Liver (tissue), 9 donors: ENCODE measurements around the gene PRSS33. TPM values are rescaled to one million over a fixed set of nuclear protein-coding genes. Genes with fewer than 3 reads are reported as not detected.

Source experiments
- DNase-seq: peaks from one replicate; pipeline ENCODE4 v3.0.0-alpha.2; 2017; ENCODE audit warnings: low spot score
- H3K27ac ChIP-seq, 2 donors: one replicate each; pipeline ENCODE4 v1.7.0; 2013; ENCODE audit warnings: inconsistent platforms in 2 of 2, low read length in 2 of 2, control low read depth in 1 of 2, low read depth in 1 of 2, mild to moderate bottlenecking in 1 of 2
- H3K27me3 ChIP-seq, 4 donors: one replicate each; pipeline versions ENCODE4 v1.6.1 to v1.7.0; 2013; ENCODE audit warnings: low read length in 3 of 4, inconsistent platforms in 1 of 4, mild to moderate bottlenecking in 1 of 4, moderate library complexity in 1 of 4; ENCODE audit not compliant: control insufficient read depth in 4 of 4, insufficient read depth in 4 of 4
- H3K36me3 ChIP-seq, 4 donors: one replicate each; pipeline versions ENCODE4 v1.6.1 to v1.7.0; 2013; ENCODE audit warnings: low read length in 3 of 4, mild to moderate bottlenecking in 3 of 4, low read depth in 1 of 4, moderate library complexity in 1 of 4; ENCODE audit not compliant: control insufficient read depth in 4 of 4, insufficient read depth in 3 of 4
- H3K4me1 ChIP-seq, 4 donors: one replicate each; pipeline versions ENCODE4 v1.6.1 to v1.7.0; 2013; ENCODE audit warnings: low read length in 3 of 4, mild to moderate bottlenecking in 3 of 4, moderate library complexity in 1 of 4; ENCODE audit not compliant: control insufficient read depth in 4 of 4, insufficient read depth in 4 of 4
- H3K4me3 ChIP-seq, 3 donors: one replicate each; pipeline versions ENCODE4 v1.6.1 to v1.7.0; 2013; ENCODE audit warnings: low read length in 3 of 3, control low read depth in 1 of 3, low read depth in 1 of 3, mild to moderate bottlenecking in 1 of 3
- H3K9ac ChIP-seq, 2 donors: one replicate each; pipeline ENCODE4 v1.7.0; 2013; ENCODE audit warnings: low read length in 2 of 2, mild to moderate bottlenecking in 2 of 2, moderate library complexity in 2 of 2, control low read depth in 1 of 2, low read depth in 1 of 2
- H3K9me3 ChIP-seq, 4 donors: one replicate each; pipeline versions ENCODE4 v1.6.1 to v1.7.0; 2013; ENCODE audit warnings: low read length in 3 of 4; ENCODE audit not compliant: control insufficient read depth in 4 of 4
- EGR1 ChIP-seq, 2 donors: IDR thresholded peaks; 2 replicates each; pipeline ENCODE4 v1.6.1; 2016 to 2018; ENCODE audit warnings: antibody characterized with exemption in 2 of 2, low read depth in 2 of 2
- FOXA2 ChIP-seq: IDR thresholded peaks from 2 replicates; pipeline ENCODE4 v1.6.1; 2016; ENCODE audit warnings: antibody characterized with exemption
- HNF4A ChIP-seq, 2 donors: conservative IDR thresholded peaks; 2 replicates each; pipeline ENCODE4 v1.6.1; 2016; ENCODE audit warnings: antibody characterized with exemption in 2 of 2, mild to moderate bottlenecking in 2 of 2
- HNF4G ChIP-seq: IDR thresholded peaks from 2 replicates; pipeline ENCODE4 v1.6.1; 2016; ENCODE audit warnings: antibody characterized with exemption
- NR2F2 ChIP-seq: IDR thresholded peaks from 2 replicates; pipeline ENCODE4 v1.6.1; 2016; ENCODE audit warnings: antibody characterized with exemption
- RAD21 ChIP-seq, 2 donors: IDR thresholded peaks; 2 replicates each; pipeline ENCODE4 v1.6.1; 2016; ENCODE audit warnings: antibody characterized with exemption in 2 of 2, mild to moderate bottlenecking in 2 of 2
- RXRA ChIP-seq, 2 donors: IDR thresholded peaks; 2 replicates each; pipeline ENCODE4 v1.6.1; 2017 to 2018; ENCODE audit warnings: antibody characterized with exemption in 2 of 2, mild to moderate bottlenecking in 1 of 2
- TAF1 ChIP-seq: conservative IDR thresholded peaks from 2 replicates; pipeline ENCODE4 v1.6.1; 2016; ENCODE audit warnings: antibody characterized with exemption, mild to moderate bottlenecking
- YY1 ChIP-seq: IDR thresholded peaks from 2 replicates; pipeline ENCODE4 v1.6.1; 2016; ENCODE audit warnings: antibody characterized with exemption, mild to moderate bottlenecking
- WGBS: extraction: QIAGEN DNeasy Blood & Tissue Kit; methylation state at CpG from one replicate; pipeline ENCODE4 v1.1.7; 2013; 5-methylcytosine and 5-hydroxymethylcytosine counted together
- polyA plus RNA-seq, 2 donors: library from polyadenylated mRNA; stranded (reverse) in 1 of 2; unstranded in 1 of 2; fragments of 200-250 nt in 1 of 2; fragments of >200 nt in 1 of 2; fragmentation: Nextera tagmentation in 1 of 2; extraction: Ambion mirVana in 1 of 2; gene quantifications; one replicate each; pipeline versions ENCODE4 v1.2.1 to v1.2.3, GENCODE V29; 2013 to 2015
- total RNA-seq, 2 donors: library from RNA; depleted of rRNA; stranded (reverse); fragments of >200 nt; gene quantifications; one replicate each; pipeline ENCODE4 v1.2.3, GENCODE V29; 2014
- TF ChIP-seq, protein P1 (sequence below): IDR thresholded peaks from 2 replicates; pipeline ENCODE4 v1.6.1; 2016; ENCODE audit warnings: antibody characterized with exemption, mild to moderate bottlenecking
- TF ChIP-seq, protein P2 (sequence below): IDR thresholded peaks from 2 replicates; pipeline ENCODE4 v1.6.1; 2016; ENCODE audit warnings: antibody characterized with exemption
- TF ChIP-seq, protein P3 (sequence below): IDR thresholded peaks from 2 replicates; pipeline ENCODE4 v1.6.1; 2016; ENCODE audit warnings: antibody characterized with exemption
- TF ChIP-seq, protein P4 (sequence below): fragments of 150-350 bp; IDR thresholded peaks from 2 replicates; pipeline ENCODE4 v1.5.1; 2017; ENCODE audit warnings: improper control_type of control experiment, low read depth, low read length; ENCODE audit not compliant: missing input control
- TF ChIP-seq, protein P5 (sequence below): IDR thresholded peaks from 2 replicates; pipeline ENCODE4 v1.6.1; 2016; ENCODE audit warnings: antibody characterized with exemption
- donor health status: healthy.
- donor health status: healthy.
- donor health status: healthy.
- donor health status: healthy.
- donor health status: healthy.

The PRSS33 gene
- total and polyA plus RNA-seq, 4 donors = not detected

DNA sequence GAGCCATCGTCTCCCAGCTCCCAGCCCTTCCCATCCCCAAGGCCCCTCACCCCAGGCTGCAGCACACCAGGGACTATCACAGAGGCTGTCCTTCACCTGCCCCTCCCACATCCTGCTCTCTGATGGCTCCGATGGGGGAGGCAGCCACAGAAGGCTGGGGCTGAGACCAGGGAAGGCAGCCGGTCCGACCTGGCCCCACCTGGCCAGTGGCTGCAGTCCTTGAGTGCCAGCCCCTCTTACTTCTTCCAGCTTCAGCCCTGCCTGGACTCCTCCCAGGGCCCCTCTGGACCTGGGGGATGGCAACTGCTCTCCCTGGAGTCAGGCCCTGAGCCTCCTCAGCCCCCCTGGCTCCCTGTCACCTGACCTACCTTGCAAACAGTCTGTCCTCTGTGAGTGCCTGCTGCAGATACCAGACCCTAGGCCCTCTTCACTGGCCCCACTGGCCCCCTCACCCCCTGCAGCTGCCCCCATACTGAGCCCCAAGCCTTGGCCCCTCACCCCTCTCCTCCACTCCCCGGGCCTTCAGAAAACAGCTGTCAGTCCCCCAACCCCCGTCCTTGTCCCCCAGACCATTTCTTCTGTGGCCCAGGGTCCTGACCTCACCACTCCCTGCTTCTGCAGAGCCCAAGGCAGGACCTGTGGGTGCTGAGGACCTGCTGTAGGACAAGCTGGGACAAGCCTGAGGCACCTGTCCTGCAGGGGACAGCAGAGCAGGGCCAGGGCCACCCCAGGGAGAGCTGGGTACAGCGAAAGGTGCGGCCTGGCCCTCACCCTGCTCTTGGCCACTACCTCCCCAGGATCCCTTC, 47.5 kb downstream of the PRSS33 start:
- WGBS = 80% methylated on average over 8 of the region's 8 CpGs
- TF ChIP-seq EGR1 (IDR thresholded peaks at IDR 0.05; ENCODE audit: low read depth in 2 of 2) (no peak), HNF4G (no peak), NR2F2 (no peak), RXRA (IDR thresholded peaks at IDR 0.05) (no peak), RAD21 (IDR thresholded peaks at IDR 0.05) (no peak), TAF1 (no peak), FOXA2 (no peak)
- TF ChIP-seq, protein P1, sequence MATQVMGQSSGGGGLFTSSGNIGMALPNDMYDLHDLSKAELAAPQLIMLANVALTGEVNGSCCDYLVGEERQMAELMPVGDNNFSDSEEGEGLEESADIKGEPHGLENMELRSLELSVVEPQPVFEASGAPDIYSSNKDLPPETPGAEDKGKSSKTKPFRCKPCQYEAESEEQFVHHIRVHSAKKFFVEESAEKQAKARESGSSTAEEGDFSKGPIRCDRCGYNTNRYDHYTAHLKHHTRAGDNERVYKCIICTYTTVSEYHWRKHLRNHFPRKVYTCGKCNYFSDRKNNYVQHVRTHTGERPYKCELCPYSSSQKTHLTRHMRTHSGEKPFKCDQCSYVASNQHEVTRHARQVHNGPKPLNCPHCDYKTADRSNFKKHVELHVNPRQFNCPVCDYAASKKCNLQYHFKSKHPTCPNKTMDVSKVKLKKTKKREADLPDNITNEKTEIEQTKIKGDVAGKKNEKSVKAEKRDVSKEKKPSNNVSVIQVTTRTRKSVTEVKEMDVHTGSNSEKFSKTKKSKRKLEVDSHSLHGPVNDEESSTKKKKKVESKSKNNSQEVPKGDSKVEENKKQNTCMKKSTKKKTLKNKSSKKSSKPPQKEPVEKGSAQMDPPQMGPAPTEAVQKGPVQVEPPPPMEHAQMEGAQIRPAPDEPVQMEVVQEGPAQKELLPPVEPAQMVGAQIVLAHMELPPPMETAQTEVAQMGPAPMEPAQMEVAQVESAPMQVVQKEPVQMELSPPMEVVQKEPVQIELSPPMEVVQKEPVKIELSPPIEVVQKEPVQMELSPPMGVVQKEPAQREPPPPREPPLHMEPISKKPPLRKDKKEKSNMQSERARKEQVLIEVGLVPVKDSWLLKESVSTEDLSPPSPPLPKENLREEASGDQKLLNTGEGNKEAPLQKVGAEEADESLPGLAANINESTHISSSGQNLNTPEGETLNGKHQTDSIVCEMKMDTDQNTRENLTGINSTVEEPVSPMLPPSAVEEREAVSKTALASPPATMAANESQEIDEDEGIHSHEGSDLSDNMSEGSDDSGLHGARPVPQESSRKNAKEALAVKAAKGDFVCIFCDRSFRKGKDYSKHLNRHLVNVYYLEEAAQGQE = no peak
- TF ChIP-seq, protein P2, sequence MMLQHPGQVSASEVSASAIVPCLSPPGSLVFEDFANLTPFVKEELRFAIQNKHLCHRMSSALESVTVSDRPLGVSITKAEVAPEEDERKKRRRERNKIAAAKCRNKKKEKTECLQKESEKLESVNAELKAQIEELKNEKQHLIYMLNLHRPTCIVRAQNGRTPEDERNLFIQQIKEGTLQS = no peak
- Histone ChIP-seq H3K27me3 (no peaks in the 10 kb centered on the region), H3K27ac (no peak overlapping the region), H3K9ac (no peak overlapping the region), H3K36me3 (no peaks in the 10 kb centered on the region), H3K4me1 (no peaks in the 10 kb centered on the region), H3K4me3 (no peak overlapping the region), H3K9me3 (no peaks in the 10 kb centered on the region)
- DNase-seq = no peak

DNA sequence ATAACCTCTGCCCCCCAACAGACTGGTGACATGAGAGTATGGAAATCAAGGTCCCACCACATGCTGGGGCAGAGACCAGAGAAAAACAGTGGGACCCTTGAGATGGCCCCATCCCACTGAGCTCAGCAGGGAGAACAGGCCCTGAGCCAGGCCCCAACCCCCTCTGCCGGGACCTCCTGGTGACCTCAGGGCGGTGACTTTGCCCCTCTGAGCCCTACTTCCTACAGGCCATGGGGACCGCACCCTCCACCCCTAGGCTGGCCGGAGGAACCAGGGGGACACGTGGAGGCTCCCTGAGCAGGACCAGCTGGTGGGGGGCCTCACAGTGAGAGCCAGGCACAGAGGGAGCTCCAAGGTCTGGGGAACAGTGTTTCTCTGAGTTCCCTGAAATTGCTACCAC, 48.7 kb downstream of the PRSS33 start:
- no peak overlapping the region for H3K4me3 ChIP-seq
- no peak overlapping the region for H3K9ac ChIP-seq
- no peaks in the 10 kb centered on the region for H3K27me3 ChIP-seq
- no peaks in the 10 kb centered on the region for H3K9me3 ChIP-seq
- TF ChIP-seq, protein P3, sequence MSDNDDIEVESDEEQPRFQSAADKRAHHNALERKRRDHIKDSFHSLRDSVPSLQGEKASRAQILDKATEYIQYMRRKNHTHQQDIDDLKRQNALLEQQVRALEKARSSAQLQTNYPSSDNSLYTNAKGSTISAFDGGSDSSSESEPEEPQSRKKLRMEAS = no peak
- TF ChIP-seq, protein P4, sequence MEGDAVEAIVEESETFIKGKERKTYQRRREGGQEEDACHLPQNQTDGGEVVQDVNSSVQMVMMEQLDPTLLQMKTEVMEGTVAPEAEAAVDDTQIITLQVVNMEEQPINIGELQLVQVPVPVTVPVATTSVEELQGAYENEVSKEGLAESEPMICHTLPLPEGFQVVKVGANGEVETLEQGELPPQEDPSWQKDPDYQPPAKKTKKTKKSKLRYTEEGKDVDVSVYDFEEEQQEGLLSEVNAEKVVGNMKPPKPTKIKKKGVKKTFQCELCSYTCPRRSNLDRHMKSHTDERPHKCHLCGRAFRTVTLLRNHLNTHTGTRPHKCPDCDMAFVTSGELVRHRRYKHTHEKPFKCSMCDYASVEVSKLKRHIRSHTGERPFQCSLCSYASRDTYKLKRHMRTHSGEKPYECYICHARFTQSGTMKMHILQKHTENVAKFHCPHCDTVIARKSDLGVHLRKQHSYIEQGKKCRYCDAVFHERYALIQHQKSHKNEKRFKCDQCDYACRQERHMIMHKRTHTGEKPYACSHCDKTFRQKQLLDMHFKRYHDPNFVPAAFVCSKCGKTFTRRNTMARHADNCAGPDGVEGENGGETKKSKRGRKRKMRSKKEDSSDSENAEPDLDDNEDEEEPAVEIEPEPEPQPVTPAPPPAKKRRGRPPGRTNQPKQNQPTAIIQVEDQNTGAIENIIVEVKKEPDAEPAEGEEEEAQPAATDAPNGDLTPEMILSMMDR = no peak
- TF ChIP-seq HNF4G (no peak), NR2F2 (no peak), FOXA2 (no peak), TAF1 (no peak), EGR1 (IDR thresholded peaks at IDR 0.05; ENCODE audit: low read depth in 2 of 2) (no peak), HNF4A (conservative IDR thresholded peaks at IDR 0.05) (no peak), RXRA (IDR thresholded peaks at IDR 0.05) (no peak), RAD21 (IDR thresholded peaks at IDR 0.05) (no peak), YY1 (no peak)
- TF ChIP-seq, protein P5, sequence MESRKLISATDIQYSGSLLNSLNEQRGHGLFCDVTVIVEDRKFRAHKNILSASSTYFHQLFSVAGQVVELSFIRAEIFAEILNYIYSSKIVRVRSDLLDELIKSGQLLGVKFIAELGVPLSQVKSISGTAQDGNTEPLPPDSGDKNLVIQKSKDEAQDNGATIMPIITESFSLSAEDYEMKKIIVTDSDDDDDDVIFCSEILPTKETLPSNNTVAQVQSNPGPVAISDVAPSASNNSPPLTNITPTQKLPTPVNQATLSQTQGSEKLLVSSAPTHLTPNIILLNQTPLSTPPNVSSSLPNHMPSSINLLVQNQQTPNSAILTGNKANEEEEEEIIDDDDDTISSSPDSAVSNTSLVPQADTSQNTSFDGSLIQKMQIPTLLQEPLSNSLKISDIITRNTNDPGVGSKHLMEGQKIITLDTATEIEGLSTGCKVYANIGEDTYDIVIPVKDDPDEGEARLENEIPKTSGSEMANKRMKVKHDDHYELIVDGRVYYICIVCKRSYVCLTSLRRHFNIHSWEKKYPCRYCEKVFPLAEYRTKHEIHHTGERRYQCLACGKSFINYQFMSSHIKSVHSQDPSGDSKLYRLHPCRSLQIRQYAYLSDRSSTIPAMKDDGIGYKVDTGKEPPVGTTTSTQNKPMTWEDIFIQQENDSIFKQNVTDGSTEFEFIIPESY = no peak
- no peak for DNase-seq
- no peaks in the 10 kb centered on the region for H3K36me3 ChIP-seq
- H3K27ac ChIP-seq = no peak overlapping the region
- no peaks in the 10 kb centered on the region for H3K4me1 ChIP-seq
- WGBS = 76% methylated on average over 5 of the region's 5 CpGs
